ENCODE results near the gene TECR.

Gene TECR

DNA sequence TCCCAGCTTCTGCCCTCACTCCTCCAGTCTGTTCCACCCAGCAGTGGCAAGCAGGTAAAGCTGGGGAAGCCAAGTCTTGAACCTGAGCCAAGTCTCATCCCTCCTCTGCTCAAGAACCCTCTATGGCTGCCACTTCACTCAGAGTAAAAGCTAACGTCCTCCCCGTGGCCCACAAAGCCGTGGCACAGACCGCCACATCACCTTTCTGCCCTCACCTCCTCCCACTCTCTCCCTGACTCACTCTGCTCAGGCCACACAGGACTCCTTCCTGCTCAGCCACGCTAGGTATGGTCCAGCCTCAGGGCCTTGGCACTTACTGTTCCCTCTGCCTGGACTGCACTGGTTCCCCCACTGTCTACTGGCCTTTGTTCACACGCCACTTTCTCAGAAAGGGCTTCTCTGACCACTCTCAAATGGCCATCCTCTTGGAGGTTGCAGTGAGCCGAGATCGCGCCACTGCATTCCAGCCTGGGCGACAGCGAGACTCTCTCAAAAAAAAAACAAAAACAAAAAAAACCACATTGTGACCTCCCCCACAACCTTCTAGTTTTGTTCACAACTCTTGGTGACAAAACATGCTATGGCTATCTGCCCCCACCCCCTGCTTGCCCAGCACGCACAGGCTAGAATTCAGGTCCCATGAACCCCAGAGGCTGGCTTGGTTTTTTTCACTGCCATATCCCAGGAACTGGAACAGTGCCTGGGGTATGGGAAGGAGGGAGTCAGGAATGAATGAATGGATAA is 26.7 kb downstream of the TECR start:
- Histone ChIP-seq H3K9me2 (replicated peaks; ENCODE audit: insufficient read depth, low read length) (no peaks in the 10 kb centered on the region), H3K79me2 (ENCODE audit: low read length) (peaks cover 63% of the 10 kb centered on the region), H3K36me3 (replicated peaks; ENCODE audit: insufficient read depth, low read length) (no peaks in the 10 kb centered on the region), H3K4me3 (ENCODE audit: low read length) (no peak overlapping the region), H3K9me3 (replicated peaks; ENCODE audit: insufficient read depth, low read length) (no peaks in the 10 kb centered on the region), H3F3A (ENCODE audit: insufficient read depth, low read length) (no peaks in the 10 kb centered on the region), H3K4me1 (ENCODE audit: low read length) (no peaks in the 10 kb centered on the region), H3K4me2 (ENCODE audit: low read depth, low read length) (no peak overlapping the region), H4K20me1 (ENCODE audit: insufficient read depth, low read length) (0 out of 2 replicates have a peak, but pooled peaks cover 3% of the 10 kb centered on the region), H2AFZ (ENCODE audit: low read length) (no peak overlapping the region), H3K27ac (ENCODE audit: low read length) (no peak overlapping the region), H3K9ac (ENCODE audit: low read length) (no peak overlapping the region), H3K27me3 (replicated peaks; ENCODE audit: insufficient read depth, low read length) (no peaks in the 10 kb centered on the region)
- no peak for DNase-seq
- TF ChIP-seq EZH2 (optimal IDR thresholded peaks at IDR 0.05; ENCODE audit: low read depth, low read length) (no peak), EZH2phosphoT487 (IDR thresholded peaks at IDR 0.05; ENCODE audit: low read length) (no peak)
- TF ChIP-seq, protein P1, sequence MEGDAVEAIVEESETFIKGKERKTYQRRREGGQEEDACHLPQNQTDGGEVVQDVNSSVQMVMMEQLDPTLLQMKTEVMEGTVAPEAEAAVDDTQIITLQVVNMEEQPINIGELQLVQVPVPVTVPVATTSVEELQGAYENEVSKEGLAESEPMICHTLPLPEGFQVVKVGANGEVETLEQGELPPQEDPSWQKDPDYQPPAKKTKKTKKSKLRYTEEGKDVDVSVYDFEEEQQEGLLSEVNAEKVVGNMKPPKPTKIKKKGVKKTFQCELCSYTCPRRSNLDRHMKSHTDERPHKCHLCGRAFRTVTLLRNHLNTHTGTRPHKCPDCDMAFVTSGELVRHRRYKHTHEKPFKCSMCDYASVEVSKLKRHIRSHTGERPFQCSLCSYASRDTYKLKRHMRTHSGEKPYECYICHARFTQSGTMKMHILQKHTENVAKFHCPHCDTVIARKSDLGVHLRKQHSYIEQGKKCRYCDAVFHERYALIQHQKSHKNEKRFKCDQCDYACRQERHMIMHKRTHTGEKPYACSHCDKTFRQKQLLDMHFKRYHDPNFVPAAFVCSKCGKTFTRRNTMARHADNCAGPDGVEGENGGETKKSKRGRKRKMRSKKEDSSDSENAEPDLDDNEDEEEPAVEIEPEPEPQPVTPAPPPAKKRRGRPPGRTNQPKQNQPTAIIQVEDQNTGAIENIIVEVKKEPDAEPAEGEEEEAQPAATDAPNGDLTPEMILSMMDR (IDR thresholded peaks at IDR 0.05; ENCODE audit: low read length) = no peak

DNA sequence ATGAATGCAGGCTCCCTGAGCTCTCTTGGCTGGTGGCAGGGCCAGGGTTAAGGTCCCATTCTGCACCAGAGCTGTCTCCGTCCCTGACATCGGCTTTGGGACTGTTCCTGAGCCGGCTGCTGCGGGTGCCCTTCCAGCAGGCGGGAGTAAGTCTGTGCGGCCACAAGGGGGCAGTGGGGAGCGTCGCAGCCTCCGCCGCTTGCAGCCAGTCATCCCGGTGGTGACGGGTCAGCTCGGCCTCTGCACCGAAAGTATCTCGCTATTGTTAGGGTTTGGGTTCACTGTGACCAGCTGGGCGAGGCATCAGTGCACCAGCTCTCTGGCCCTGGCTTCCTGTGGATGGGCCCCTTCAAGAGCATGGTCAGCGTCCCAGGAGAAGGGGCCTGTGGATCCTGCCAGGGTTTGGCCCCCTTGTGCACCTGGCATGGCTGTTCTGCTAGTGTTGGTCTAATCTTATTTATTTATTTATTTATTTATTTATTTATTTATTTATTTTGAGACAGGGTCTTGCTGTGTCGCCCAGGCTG is 27.3 kb downstream of the TECR start:
- H3K36me3 ChIP-seq (replicated peaks; ENCODE audit: insufficient read depth, low read length) = no peaks in the 10 kb centered on the region
- no peak overlapping the region for H2AFZ ChIP-seq (ENCODE audit: low read length)
- no peak overlapping the region for H3K4me2 ChIP-seq (ENCODE audit: low read depth, low read length)
- H3K79me2 ChIP-seq (ENCODE audit: low read length) = peaks cover 60% of the 10 kb centered on the region
- peak; percentile 49 for DNase-seq
- no peaks in the 10 kb centered on the region for H3F3A ChIP-seq (ENCODE audit: insufficient read depth, low read length)
- no peaks in the 10 kb centered on the region for H3K4me1 ChIP-seq (ENCODE audit: low read length)
- H3K9ac ChIP-seq (ENCODE audit: low read length) = no peak overlapping the region
- TF ChIP-seq, protein P1 (IDR thresholded peaks at IDR 0.05; ENCODE audit: low read length) = peak; percentile 90
- no peak for TF ChIP-seq EZH2phosphoT487 (IDR thresholded peaks at IDR 0.05; ENCODE audit: low read length)
- H3K27ac ChIP-seq (ENCODE audit: low read length) = no peak overlapping the region
- H3K9me2 ChIP-seq (replicated peaks; ENCODE audit: insufficient read depth, low read length) = no peaks in the 10 kb centered on the region
- H3K4me3 ChIP-seq (ENCODE audit: low read length) = no peak overlapping the region
- no peaks in the 10 kb centered on the region for H3K27me3 ChIP-seq (replicated peaks; ENCODE audit: insufficient read depth, low read length)
- no peaks in the 10 kb centered on the region for H3K9me3 ChIP-seq (replicated peaks; ENCODE audit: insufficient read depth, low read length)
- H4K20me1 ChIP-seq (ENCODE audit: insufficient read depth, low read length) = 0 out of 2 replicates have a peak, but pooled peaks cover 3% of the 10 kb centered on the region

DNA sequence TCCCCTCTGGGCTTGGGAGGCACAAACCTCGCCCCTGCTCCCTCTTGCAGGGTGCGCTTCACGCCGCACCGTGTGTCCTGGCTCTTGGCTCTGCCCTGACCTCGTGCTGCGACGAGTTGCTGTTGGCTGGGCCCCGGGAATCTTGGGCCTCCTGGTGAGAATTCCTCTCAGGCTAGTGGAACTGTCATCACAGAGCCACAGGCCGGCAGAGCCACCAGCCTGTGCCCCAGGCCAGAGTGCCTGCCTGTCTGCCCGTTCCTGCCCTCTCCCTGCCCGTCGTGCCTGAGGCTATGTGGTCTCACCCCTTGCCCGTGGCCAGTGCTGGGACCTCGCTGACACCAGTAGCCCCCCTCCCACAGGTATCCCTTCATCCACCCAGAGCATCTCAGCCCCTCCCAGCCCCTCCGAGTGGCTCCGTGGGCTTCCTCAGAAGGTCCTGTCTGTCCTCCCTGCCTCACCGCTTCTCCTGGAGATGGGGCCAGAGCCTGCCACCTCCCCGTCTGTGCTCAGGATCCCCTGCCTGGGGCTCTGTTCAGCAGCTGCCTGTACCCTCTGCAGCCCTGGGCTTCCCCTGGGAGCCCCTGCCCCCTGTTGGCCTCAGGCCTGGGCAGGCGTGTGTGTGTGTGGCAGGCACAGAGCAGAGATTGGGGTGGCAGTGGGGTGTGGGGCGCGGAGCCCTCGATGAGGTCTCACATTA is 29.1 kb downstream of the TECR start:
- H3K9ac ChIP-seq (ENCODE audit: low read length) = no peak overlapping the region
- peaks cover 46% of the 10 kb centered on the region for H3K79me2 ChIP-seq (ENCODE audit: low read length)
- no peaks in the 10 kb centered on the region for H3K9me3 ChIP-seq (replicated peaks; ENCODE audit: insufficient read depth, low read length)
- no peak overlapping the region for H3K4me3 ChIP-seq (ENCODE audit: low read length)
- H4K20me1 ChIP-seq (ENCODE audit: insufficient read depth, low read length) = 0 out of 2 replicates have a peak, but pooled peaks cover 3% of the 10 kb centered on the region
- no peaks in the 10 kb centered on the region for H3K27me3 ChIP-seq (replicated peaks; ENCODE audit: insufficient read depth, low read length)
- H3K4me2 ChIP-seq (ENCODE audit: low read depth, low read length) = no peak overlapping the region
- no peak overlapping the region for H2AFZ ChIP-seq (ENCODE audit: low read length)
- no peaks in the 10 kb centered on the region for H3K4me1 ChIP-seq (ENCODE audit: low read length)
- H3K27ac ChIP-seq (ENCODE audit: low read length) = no peak overlapping the region
- no peaks in the 10 kb centered on the region for H3K36me3 ChIP-seq (replicated peaks; ENCODE audit: insufficient read depth, low read length)
- TF ChIP-seq, protein P1 (IDR thresholded peaks at IDR 0.05; ENCODE audit: low read length) = no peak
- TF ChIP-seq EZH2phosphoT487 (IDR thresholded peaks at IDR 0.05; ENCODE audit: low read length) (no peak), EZH2 (optimal IDR thresholded peaks at IDR 0.05; ENCODE audit: low read depth, low read length) (no peak)
- H3K9me2 ChIP-seq (replicated peaks; ENCODE audit: insufficient read depth, low read length) = no peaks in the 10 kb centered on the region
- DNase-seq = no peak
- H3F3A ChIP-seq (ENCODE audit: insufficient read depth, low read length) = no peaks in the 10 kb centered on the region

Measured in MM.1S (cell line).